C4-2B (cell line): ENCODE results near the gene RPL37A.

Experiments
- CTCF ChIP-seq: fragments of 450-650 bp; conservative IDR thresholded peaks from 2 replicates; pipeline ENCODE4 v1.5.1; 2017; ENCODE audit warnings: mild to moderate bottlenecking
- ZFX ChIP-seq: fragments of 450-650 bp; IDR thresholded peaks from 2 replicates; pipeline ENCODE4 v1.6.1; 2017

DNA sequence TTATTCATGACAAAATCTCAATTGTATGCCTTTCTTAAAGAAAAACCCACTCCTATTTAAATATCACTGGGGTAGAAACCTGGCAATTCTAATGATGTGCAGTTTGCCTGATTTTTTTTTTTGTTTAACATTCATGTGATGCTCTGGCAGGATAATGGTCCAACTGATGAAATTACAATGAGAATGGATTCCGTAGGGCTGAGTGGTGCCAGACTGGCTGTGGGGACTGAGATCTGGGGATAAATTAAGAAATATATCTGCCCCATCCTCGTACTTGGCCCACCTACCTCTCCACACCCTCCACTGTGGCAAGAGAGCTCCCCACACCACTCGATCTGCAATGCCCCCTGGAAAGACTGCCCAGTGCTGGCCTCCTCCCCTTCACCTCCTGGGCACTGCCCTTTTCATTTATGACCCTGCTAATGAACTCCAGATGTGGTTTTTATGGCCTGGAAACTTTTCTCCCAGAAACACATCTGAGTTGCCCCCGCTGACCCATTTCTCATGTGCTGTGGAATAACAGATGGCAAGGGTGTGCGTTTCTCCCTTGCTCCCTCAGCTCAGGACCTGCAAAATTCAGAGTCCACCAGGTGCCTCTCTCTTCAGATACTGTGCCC, 33.0 kb upstream of the RPL37A start:
- TF ChIP-seq CTCF (no peak), ZFX (no peak)
